IPS DF 4.7 (cell line): ENCODE measurements around the gene ARID3B.
"Not testable (repeated sequence)": the region's sequence is repeated elsewhere in the genome, so short reads cannot be mapped to it uniquely, and the experiment has no call there.

ENCODE experiments used
- DNase-seq: peaks from one replicate; pipeline ENCODE4 v3.0.0-alpha.2; 2013; ENCODE audit warnings: low spot score; ENCODE audit errors: extremely low read depth

Gene ARID3B

DNA sequence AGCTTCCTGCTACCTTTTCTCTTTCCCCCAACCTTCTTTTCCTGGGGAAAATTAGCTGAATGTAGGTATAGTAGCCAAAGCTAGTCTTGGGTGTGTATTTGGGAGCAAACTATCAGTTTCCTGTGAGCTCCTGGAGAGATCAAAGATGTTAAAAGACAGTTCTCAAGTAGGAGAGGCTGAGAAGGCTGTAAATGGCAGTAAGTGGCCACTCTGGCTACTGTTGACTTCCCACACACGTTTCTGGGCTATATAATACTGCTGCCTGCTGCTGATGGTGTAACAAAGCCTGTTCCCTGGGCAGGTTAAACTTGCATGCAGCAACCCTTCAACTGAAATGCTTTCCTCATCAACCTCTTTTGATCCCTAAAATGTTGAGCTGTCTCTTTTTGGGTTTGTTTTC lies 27.6 kb downstream of the ARID3B start:
- no peak for DNase-seq

DNA sequence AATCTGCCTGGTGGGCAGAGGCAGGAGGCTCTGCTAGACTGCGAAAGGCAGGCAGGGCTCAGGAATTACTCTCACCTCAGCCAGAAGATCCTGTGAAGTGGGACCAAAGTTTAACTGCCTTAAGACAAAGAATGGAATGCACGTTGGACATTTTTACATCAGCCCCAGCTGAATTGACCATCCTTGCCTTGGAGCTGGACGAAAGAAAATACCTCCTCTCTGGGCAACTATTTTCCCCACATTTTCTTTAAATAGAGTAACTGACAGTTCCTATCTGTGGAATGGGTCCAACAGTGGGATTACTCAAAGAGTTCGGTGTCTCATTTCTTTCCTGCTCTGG lies 28.7 kb downstream of the ARID3B start:
- no peak for DNase-seq

DNA sequence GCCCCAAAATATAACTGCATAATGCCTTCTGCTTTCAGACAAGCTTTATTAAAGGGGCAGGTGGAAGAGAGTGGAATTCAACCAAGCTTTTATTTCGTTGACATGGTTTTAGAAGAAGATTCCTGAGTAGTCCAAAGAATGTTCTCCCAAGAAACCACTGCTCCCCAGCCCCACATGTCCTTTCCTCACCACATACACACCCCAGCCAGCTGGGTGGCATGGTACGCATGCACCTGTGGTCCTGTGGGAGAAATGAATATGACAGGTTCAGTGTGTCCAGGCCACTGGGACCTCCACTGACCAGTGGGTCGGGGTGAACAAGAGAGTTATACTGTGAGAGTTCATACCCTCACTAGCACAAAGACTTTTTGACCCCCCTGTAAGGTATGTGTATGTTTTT lies 30.2 kb downstream of the ARID3B start:
- no peak for DNase-seq

DNA sequence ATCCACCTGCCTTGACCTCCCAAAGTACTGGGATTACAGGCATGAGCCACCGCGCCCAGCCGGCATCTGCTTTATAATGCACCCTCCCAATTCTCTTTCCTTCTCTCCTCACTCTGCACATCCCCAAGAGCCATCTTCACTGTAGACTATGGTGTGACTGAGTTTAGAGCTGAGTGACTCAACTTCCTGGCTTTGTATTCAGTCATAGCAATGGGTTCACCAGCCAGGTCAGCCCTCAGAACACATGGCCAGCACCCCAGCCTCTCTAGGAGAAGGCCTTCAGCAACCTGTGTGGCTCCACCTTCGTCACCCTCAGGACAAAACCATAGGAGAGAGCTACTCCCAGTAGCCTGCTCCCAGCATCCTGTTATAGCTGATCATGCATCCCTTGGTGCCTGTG lies 33.0 kb downstream of the ARID3B start:
- DNase-seq: no peak

DNA sequence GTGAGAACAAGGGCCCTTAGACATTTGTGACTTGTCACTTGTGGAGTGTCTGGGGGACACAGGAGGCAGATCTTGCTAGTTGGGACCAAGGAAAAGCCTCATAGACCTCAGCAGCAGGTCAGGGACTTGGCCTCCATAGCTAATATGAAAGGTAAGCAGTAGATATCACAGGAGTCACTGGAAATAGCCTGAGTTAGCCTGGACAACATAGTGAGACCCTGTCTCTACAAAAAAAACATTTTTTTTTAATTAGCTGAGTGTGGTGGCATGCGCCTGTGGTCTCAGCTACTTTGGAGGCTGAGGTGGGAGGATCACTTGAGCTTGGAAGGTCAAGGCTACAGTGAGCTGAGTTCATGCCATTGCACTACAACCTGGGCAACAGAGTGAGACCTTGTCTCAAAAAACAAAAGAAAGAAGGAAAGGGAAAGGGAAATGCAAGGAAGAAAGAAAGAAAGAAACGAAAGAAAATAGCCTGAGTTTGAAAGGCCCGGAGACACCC lies 37.5 kb downstream of the ARID3B start:
- no peak for DNase-seq

DNA sequence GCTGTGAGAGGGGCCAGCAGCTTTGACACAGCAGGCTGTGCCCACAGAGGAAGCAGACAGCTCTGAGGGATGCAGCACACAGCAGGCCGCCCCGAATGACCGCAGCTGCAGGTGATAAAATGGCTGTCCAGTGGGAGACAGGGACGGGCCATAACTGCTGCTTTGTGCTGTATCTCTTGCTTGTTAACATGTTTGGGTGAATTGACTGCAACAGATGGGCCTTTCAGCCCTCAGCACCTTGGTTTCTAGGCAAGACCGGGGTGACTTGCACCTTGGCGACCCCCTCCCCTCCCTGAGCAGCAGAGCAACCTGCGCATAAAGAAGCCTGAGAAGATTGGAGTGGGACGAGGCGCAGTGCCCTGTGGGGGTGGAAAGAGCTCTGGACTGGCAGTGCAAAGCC lies 38.0 kb downstream of the ARID3B start:
- DNase-seq: no peak

DNA sequence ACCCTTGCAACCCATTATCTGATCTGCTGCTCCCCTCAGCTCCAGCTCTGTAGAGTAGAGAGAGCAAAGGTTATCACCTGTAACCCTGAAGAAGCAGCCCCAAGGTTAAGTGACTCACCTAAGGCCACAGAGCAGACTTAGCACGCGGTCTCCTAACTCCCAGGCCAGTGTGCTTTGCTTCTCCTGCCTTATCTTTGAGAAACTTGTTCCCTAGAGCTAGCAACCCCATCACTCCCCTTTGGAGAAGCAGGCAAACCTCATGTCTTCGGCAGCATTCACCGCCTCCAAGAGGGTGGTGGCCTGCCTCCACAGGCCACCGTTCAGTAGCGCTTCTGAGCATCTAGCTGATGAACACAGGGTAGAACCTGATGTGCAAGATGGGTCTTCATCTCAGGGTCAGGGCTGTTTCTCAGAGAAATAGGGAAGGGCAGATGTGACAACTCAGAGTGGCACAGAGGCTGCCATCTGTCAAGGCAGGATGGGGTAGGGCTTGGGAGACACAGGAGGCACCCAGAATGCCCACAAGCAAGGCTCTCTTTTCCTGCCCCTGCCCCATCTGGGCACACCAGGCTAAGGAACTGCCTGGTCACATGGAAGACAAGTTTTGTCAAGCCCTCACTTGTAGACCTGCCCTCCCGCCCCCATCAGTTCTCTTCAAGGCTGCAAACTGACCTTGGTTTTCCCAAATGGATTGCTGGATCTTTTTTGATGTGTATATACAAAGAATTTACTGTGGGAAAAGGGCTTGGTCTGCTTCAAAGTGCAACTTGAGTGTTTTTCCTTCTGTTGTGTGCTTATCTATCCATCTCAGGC lies 39.7 kb downstream of the ARID3B start:
- DNase-seq: no peak

DNA sequence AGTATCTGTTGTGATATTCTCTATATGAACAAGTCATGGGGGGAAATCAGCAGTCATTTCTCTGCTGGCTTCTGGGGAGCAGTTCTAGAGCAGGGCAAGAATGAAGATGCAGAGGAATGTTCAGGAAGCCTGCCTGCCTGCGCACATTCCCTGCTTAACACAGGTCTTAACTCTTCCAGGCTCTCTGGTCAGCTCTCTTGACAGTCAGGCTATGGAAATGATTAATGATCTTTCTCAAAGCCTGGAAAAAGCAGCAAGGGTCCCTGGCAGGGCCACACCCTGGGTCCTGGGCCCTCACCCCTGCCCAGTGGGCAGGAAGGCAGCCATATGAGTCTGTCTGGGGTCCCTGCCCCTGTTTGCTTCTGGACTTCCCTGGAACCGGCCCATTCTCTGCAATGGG lies 43.2 kb downstream of the ARID3B start:
- DNase-seq: no peak

DNA sequence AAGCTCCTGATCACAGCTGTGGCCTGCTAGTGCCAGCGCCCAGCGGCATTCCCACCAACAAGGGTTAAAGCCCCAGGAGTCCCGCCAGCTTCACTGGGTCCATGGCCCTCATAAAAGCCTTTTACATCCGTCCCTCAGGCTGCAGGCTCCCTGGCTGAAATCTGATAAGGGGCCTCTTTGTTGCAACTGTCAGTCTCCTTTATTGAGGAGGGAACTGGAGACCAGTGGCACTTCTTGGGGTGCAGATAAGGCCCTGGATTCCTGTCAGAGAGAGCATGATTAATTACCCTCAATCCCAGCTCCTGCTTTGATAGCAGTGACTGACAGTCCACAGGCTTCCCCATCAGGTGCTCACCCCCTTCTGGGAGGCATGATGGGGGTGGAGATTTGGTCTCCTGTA lies 43.8 kb downstream of the ARID3B start:
- DNase-seq: no peak

DNA sequence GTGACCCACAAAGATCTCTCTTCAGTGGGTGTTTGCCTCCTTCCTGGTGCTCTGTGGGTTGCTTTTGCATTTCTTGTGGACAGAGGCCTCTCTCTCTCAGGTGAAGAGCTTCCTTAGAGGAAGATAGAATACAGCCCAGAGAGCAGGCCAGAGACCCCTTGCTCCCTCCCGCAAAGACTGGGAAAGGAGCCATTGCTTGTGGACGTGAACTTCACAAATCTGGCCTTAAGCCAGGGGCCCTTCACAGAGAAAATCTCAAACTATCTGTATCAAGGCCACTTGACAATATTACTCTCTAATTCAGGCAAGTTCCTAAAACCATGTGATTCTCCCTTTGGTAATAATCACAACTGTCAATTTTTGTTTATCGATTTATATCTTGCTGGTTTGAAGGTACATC lies 44.2 kb downstream of the ARID3B start:
- no peak for DNase-seq

DNA sequence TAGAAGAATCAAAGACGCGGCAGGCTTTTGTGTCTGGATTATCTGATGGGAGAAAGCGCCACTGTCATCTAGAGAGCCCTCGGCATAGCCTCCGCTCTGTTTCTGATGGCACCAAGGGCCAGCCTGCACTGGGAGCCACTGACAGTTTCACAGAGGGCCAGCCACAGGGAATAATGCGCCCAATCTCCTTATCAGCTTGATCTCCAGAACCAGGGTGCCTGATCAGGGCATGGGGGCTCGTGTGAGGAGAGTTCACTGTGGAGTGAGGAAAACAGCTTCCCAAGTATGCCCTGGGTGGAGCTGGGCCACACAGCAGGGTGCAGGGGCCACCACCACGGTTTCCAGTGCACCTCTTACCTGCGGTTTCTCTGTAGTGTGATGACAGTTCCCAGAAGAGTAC lies 44.8 kb downstream of the ARID3B start:
- no peak for DNase-seq

DNA sequence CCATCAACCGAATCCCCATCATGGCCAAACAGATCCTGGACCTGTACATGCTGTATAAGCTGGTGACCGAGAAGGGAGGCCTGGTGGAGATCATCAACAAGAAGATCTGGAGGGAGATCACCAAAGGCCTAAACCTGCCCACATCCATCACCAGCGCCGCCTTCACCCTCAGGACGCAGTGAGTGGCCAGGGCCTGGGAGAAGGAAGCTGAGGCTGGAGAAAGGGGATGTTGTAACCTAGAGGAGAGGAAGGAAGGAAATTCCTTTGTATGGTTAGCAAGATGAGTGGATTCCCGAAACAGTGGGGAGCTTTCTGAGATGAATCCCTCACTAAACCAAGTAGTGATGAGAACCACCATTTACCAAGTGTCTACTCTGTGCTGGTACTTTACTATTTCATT lies 48.8 kb downstream of the ARID3B start:
- DNase-seq: no peak

DNA sequence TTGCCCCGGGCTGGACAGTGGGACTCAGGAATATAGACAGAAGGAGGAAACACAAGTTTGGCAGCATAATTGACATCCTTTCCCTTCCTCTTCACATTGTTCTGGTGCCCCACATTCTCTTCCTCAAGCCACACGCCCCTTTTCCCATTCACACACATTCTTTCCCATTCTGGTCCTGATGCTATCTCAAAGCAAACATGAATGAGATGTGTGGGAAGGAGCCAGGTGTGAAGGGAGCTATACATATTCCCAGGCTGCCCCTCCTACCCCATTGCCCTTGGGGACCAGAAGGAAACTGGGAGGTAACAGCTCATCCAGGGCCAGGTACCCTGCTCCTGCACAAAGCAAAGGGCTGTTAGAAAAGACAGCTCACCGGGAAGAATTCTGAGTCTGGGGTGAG lies 51.2 kb downstream of the ARID3B start:
- DNase-seq: no peak

DNA sequence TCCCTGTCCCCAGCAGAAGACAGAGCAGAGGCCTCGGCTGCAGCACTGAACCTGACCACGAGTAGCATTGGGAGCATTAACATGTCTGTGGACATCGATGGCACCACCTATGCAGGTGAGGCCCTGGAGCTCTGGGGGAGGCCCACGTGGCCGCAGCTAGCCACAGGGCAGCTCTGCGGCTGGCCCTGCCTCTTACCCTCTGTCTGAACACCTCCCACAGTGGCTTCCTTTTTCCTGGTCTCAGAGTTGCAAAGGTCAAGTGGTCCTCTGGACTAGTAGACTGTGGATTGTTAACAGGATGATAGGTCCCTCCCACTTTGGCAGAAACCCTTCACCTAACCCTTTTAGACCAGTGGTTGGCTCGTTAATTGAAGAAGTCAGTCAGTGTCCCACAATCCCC lies 52.1 kb downstream of the ARID3B start:
- DNase-seq: no peak

DNA sequence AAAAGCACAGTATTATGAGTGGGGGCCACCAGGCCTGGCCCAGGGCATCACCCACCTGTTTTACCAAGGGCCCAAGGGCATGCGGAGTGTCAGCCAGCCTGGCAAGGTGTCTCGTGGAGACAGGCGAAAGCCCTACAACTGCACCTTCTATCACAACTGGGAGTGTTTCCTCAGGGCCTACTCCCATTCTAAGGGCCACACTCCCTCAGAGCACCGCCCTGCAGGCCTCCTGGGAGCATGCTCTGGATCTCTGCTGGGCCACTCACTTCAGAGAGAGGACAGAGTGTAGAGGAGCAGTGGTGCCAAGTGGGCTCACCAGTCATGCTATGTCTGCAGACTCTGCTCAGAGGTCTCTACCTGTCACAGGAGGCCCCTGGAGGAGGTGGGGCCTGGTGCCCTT lies 53.4 kb downstream of the ARID3B start:
- no peak for DNase-seq

DNA sequence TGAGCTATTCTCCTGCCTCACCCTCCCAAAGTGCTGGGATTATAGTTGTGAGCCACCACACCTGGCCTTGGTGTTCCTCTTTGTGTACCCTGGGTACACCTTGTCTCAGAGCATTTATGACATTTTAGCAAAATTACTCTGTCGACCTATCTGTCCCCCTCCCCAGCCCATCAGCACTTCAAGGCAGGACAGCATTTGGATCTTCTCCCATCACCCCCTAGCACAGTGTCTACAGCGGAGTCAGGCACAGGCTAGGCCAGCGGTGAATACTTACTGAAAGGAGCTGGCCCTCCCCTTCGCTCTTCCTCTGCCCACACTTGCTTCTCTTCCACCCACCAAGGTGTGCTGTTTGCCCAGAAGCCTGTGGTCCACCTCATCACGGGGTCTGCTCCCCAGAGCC lies 54.3 kb downstream of the ARID3B start:
- no peak for DNase-seq

DNA sequence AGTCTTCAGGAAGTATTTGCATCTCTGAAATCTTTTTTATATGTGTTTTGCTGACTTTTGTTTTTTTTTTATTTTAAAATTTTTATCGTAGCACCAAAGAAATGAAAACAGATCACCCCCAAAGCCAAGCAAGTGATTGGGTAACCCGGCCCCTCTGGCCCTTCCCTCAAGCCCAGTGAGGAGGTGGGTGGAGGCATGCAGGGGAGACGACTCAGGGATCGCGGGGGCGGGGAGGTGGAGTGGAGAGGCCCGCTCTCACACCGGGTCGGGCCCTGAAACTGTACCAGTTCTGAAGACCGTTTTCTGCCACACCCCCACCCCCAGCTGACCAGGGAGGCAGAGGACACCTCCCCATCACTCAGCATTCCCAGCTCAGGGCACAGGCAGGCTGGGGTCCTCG lies 55.7 kb downstream of the ARID3B start:
- DNase-seq: not testable (repeated sequence)

DNA sequence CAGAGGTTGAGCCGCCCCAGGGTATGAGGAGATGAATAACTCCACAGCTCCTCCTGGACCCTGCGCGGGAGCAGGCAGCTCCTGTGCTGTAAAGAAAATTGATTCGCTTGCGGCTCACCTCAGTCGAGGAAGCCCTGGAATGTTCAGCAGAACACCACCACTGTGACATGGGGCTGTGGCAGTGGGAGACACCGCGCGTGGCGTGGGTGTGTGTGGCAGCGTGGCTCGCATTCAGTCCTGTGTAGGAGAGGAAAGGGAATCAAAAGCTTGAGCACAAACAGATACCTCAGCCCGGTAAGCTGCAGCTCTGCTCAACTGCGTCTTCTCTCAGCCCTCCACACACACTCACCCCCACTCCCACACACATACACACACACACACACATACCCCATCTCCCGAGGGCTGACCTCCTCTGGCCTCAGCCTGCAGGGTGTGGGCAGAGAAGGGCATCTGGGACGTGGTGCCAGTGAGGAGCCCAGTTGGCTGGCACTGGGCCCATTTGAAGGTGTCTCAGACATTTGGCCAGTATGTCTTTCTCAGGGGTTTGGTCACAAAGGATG lies 56.2 kb downstream of the ARID3B start:
- not testable (repeated sequence) for DNase-seq

DNA sequence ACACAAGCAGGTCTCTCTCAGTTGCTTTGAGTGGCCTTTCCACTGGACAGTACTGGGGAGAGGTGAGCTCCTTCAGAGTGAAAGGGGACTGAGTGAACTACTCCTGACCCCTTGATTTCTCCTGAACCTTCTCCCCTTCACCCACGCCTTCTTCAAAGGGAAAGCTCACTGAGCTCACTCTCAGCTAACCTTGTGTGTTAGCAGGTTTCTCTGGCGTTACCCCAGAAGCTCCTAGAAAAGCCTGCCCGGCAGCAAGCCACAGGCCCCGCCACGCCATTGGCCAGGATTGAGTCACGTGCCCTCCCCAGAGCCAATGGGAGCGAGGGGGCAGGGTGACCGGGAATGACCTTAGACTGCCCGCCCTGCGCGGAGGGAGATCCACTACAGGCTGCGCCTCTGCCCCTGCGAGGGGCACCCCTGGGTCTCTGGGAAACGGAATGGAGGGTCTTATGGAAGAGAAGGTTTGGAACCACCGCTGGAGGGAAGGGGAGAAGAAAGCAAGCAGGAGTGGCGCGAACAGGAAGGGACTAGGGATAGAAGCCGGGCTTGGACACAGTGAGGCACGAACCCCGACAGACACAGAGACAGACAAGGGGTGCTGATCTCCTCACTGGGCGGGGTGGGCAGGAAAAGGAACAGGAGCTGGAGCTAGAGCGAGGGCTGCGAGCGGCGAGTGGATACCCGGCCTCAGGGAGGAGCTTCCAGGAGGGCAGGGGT lies 57.3 kb downstream of the ARID3B start:
- no peak for DNase-seq

DNA sequence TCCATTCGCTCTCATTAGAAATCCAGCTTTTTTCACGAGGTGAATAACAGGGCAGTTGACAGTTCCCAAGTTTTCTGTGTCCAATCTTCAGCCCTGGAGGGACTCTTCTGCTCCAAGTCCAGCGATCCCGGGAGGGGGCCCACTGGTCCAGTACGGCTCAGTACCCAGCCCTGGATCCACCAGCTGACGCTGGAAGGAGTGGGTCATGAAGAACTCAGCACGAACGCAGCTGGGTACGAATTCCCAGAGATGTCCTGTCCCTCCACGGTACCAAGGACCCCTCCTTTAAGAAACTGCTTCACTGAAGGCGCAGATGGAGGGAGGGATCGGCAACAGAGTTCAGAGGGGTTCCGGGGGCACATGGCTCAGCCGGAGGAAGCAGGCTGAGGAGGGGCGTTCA lies 58.1 kb downstream of the ARID3B start:
- DNase-seq: no peak

DNA sequence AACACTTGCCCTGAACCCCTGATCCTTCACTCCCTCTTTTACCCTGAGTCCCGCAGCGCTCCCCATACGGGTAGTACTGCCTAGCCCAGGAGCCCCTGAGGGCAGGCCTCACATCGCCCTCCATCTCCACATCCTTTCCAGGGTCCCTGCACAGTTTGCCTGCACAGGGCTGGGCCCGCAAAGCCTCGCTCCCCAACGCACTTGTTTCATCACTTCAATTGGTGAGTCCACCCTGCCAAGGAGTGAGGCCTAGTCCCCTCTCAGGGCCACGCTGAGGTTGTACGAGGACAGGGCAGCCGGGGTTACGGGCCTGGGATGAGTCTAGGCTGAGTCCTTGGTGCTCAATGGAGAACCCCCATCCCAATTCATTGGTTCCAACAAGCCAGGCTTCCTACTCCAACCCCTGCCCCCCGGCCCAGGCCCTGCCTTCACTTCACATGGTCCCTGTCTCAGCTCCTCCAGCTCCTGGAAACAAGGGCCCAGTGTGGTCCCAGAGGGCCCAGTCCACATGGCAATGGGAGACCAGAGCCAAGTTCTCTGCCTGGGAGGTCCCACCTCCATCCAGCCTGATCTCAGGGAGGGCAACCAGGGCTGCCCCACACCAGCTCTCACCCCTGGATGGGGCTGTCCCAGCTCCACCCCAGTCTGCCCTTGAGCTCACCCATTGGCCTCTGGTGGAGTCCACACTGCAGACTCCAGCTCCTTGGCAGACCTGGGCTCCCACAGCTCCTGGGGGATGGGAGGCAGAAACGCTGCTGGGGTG lies 62.2 kb downstream of the ARID3B start:
- no peak for DNase-seq
